ENCODE data around the gene HIRIP3. TPM values are rescaled to one million over a fixed set of nuclear protein-coding genes. Genes with fewer than 3 reads are reported as not detected.

The HIRIP3 gene
- total and polyA plus RNA-seq, 2 of the 8 experiments (the other 6 are each of a cell fraction or from before 2014, with no cell fraction given): 11.9 to 18.5 TPM

DNA sequence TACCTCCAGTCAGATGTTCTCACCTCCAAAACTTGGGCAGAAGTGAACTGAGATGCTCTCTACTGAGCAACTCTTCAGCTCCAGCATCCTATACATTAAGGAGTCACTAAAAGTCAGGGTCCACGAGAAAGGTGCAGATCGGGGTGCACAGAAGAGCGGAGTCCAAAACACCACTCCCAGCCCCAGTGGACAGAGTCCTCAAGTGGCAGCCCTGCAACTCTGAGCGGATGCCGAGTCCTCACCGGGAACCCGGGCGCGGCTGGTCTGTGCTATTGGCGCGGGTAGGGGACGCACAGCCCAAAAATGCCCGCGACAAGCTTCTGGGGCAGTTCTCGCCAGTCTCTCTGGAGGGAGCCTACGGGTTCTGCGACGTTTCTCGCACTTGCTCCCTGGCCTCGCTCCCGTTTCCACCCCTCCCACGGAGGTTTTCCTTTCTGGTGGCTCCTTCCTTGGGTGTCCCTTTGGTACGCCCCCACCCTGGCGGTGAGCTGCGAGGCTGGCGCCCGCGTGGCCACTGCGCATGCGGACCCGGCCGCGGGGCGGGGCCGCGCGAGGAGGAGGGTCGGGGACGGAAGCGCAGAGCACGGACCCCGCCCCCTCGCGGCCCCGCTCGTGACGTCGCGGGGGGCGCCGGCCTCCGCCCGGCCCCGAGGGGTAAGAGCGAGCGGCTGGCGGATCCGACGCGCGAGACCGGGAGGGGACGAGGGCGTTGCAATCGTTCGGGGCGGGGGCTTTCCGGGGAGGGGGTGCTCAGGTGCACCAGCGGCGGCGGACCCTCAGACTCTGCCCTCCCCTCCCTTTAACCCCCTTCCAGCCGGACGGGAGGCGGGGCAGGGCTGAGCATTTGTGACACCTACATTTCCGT, 33.7 kb downstream of the HIRIP3 start, which contains the start of gene TMEM219 (continued):
- no peak for TF ChIP-seq EZH2 (IDR thresholded peaks at IDR 0.05; ENCODE audit: low read depth, low read length, severe bottlenecking)
- no peak for TF ChIP-seq GABPA (IDR thresholded peaks at IDR 0.05; ENCODE audit: borderline replicate concordance, insufficient read depth, low read length)
- no peak for TF ChIP-seq SAP30 (IDR thresholded peaks at IDR 0.05; ENCODE audit: insufficient read depth, insufficient replicate concordance, low read length)
- TF ChIP-seq RNF2 (IDR thresholded peaks at IDR 0.05; ENCODE audit: borderline replicate concordance, low read depth, low read length, missing control alignments, poor library complexity, severe bottlenecking): no peak
- TF ChIP-seq CHD1 (IDR thresholded peaks at IDR 0.05; ENCODE audit: low read depth, low read length): peak; percentile 83
- no peak for TF ChIP-seq TAF7 (optimal IDR thresholded peaks at IDR 0.05; ENCODE audit: borderline replicate concordance, low read depth, low read length)
- no peak for TF ChIP-seq CEBPB (IDR thresholded peaks at IDR 0.05; ENCODE audit: low read depth, low read length)
- no peak for TF ChIP-seq RXRA (IDR thresholded peaks at IDR 0.05; ENCODE audit: insufficient read depth, low read depth, low read length)
- TF ChIP-seq CHD2 (IDR thresholded peaks at IDR 0.05; ENCODE audit: low read length): no peak
- TF ChIP-seq HDAC2 (IDR thresholded peaks at IDR 0.05; ENCODE audit: borderline replicate concordance in 1 of 2, low read depth in 2 of 2, low read length in 2 of 2): 0 out of 4 replicates have a peak, but pooled peaks of 1 of the 2 experiments have one; percentile 25
- TF ChIP-seq RBBP5 (IDR thresholded peaks at IDR 0.05; ENCODE audit: borderline replicate concordance, low read depth, low read length): peak; percentile 17; the same call in 1 of the 2 replicates
- no peak for TF ChIP-seq SUZ12 (IDR thresholded peaks at IDR 0.05; ENCODE audit: low read length)
- TF ChIP-seq POLR2AphosphoS5 (IDR thresholded peaks at IDR 0.05; ENCODE audit: low read depth, low read length): 0 out of 2 replicates have a peak, but pooled peaks have one; percentile 22
- peak; percentile 83 for TF ChIP-seq KDM4A (IDR thresholded peaks at IDR 0.05; ENCODE audit: low read depth, low read length, severe bottlenecking)
- TF ChIP-seq CTBP2 (IDR thresholded peaks at IDR 0.05; ENCODE audit: borderline replicate concordance, insufficient read depth, insufficient read length, low read length): no peak
- TF ChIP-seq, protein P1, sequence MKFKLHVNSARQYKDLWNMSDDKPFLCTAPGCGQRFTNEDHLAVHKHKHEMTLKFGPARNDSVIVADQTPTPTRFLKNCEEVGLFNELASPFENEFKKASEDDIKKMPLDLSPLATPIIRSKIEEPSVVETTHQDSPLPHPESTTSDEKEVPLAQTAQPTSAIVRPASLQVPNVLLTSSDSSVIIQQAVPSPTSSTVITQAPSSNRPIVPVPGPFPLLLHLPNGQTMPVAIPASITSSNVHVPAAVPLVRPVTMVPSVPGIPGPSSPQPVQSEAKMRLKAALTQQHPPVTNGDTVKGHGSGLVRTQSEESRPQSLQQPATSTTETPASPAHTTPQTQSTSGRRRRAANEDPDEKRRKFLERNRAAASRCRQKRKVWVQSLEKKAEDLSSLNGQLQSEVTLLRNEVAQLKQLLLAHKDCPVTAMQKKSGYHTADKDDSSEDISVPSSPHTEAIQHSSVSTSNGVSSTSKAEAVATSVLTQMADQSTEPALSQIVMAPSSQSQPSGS (IDR thresholded peaks at IDR 0.05; ENCODE audit: low read length): no peak
- TF ChIP-seq, protein P2, sequence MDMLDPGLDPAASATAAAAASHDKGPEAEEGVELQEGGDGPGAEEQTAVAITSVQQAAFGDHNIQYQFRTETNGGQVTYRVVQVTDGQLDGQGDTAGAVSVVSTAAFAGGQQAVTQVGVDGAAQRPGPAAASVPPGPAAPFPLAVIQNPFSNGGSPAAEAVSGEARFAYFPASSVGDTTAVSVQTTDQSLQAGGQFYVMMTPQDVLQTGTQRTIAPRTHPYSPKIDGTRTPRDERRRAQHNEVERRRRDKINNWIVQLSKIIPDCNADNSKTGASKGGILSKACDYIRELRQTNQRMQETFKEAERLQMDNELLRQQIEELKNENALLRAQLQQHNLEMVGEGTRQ (IDR thresholded peaks at IDR 0.05; ENCODE audit: low read length): no peak
- TF ChIP-seq CBX5 (IDR thresholded peaks at IDR 0.05; ENCODE audit: low read depth, low read length): no peak
- TF ChIP-seq SIX5 (IDR thresholded peaks at IDR 0.05; ENCODE audit: low read depth, low read length): no peak
